ENCODE data around the gene CAMP. TPM values are rescaled to one million over a fixed set of nuclear protein-coding genes. Genes with fewer than 3 reads are reported as not detected.

CAMP gene
- polyA plus RNA-seq, 3 donors, result 2.1 to 5.1 (median 3.4) TPM

DNA sequence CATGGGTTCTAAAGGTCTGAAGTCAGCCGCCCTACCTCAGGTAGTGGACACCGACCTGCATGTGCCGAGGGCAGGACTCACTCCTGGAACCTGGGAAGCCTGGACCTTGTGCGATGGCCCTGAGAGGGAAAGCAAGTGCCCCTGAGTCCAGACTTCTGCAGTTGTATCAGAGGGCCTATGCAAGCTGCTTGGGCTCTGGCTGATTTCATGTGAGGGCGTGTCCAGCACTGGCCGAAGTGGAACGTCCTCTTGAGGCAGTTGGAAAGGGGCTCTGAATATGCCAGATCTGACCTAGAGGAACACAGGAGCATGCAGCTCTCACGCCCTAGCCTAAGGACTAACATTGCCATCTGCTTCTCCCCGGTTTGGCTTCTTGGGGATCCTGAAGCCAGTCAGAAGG is 2.5 kb upstream of the CAMP start:
- no peaks in the 10 kb centered on the region for H4K20me1 ChIP-seq (ENCODE audit: insufficient read depth, low read length)
- WGBS (ENCODE audit: insufficient coverage), result 88% methylated on average over 7 of the region's 9 CpGs
- H3K4me1 ChIP-seq (ENCODE audit: control insufficient read depth in 1 of 2, insufficient read depth in 2 of 2, low read length in 2 of 2), result peaks cover 65 to 81% of the 10 kb centered on the region in 2 donors
- intact Hi-C loops (cut with micrococcal nuclease), result no loop called here
- Mint-ChIP-seq H3K4me1 (peaks cover 82% of the 10 kb centered on the region), H3K9me3 (peaks cover 0 to 7% (median 3%) of the 10 kb centered on the region in 7 donors), H3K27me3 (ENCODE audit: low read depth in 3 of 3) (peaks cover 0 to 16% (median 3%) of the 10 kb centered on the region in 3 donors), H3K36me3 (peaks cover 3 to 5% of the 10 kb centered on the region in 2 donors), H3K27ac (no peak overlapping the region), H3K4me3 (no peak overlapping the region)
- H3K4me2 ChIP-seq (replicated peaks; ENCODE audit: extremely low read depth, low read length, poor library complexity, severe bottlenecking), result no peak overlapping the region
- H3K9ac ChIP-seq (ENCODE audit: insufficient read depth, low read length, poor library complexity, severe bottlenecking), result no peak overlapping the region
- no peak overlapping the region for H2AFZ ChIP-seq (ENCODE audit: insufficient read depth, low read depth, low read length, poor library complexity, severe bottlenecking)
- H3K9me3 ChIP-seq (replicated peaks in 1 of 2; ENCODE audit: control insufficient read depth in 1 of 2, insufficient read depth in 1 of 2, low read length in 2 of 2), result no peaks in the 10 kb centered on the region
- no peak for DNase-seq
- H3K4me3 ChIP-seq (replicated peaks in 1 of 3; ENCODE audit: low read depth in 2 of 3, low read length in 3 of 3), result no peak overlapping the region
- TF ChIP-seq, protein P1, sequence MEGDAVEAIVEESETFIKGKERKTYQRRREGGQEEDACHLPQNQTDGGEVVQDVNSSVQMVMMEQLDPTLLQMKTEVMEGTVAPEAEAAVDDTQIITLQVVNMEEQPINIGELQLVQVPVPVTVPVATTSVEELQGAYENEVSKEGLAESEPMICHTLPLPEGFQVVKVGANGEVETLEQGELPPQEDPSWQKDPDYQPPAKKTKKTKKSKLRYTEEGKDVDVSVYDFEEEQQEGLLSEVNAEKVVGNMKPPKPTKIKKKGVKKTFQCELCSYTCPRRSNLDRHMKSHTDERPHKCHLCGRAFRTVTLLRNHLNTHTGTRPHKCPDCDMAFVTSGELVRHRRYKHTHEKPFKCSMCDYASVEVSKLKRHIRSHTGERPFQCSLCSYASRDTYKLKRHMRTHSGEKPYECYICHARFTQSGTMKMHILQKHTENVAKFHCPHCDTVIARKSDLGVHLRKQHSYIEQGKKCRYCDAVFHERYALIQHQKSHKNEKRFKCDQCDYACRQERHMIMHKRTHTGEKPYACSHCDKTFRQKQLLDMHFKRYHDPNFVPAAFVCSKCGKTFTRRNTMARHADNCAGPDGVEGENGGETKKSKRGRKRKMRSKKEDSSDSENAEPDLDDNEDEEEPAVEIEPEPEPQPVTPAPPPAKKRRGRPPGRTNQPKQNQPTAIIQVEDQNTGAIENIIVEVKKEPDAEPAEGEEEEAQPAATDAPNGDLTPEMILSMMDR (IDR thresholded peaks at IDR 0.05), result no peak
- H3K36me3 ChIP-seq (replicated peaks in 1 of 2; ENCODE audit: control insufficient read depth in 1 of 2, insufficient read depth in 2 of 2, low read length in 2 of 2), result no peaks in the 10 kb centered on the region
- no peak overlapping the region for H3K27ac ChIP-seq (ENCODE audit: low read depth in 1 of 2, low read length in 2 of 2)
- no peaks in the 10 kb centered on the region for H3K79me2 ChIP-seq (ENCODE audit: insufficient read depth, low read length)
- H3K27me3 ChIP-seq (ENCODE audit: control insufficient read depth in 2 of 2, insufficient read depth in 2 of 2, low read length in 2 of 2), result no peaks in the 10 kb centered on the region

DNA sequence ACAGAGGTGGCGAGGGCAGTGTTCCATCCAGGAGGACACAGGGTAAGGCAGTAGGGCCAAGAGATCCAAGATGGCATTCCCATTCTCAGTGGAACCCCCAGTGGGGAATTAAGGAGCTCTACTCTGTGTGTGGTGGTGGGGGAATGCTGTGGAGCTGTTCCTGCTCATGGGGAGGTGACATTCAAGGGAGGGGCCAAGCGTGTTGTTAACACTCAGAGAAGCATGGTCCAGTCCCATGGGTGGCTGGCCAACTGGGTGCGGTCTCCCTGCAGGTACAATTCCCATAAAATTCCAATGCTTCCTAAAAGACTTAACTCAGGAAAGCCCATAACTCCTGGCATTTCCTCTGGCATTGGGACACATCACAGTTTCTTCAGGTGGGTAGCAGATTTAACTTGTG is 2.3 kb downstream of the CAMP start:
- peaks cover 0 to 5% (median 3%) of the 10 kb centered on the region in 7 donors for H3K9me3 Mint-ChIP-seq
- Histone ChIP-seq H2AFZ (ENCODE audit: insufficient read depth, low read depth, low read length, poor library complexity, severe bottlenecking) (no peak overlapping the region), H3K36me3 (replicated peaks in 1 of 2; ENCODE audit: control insufficient read depth in 1 of 2, insufficient read depth in 2 of 2, low read length in 2 of 2) (no peaks in the 10 kb centered on the region), H3K4me1 (ENCODE audit: control insufficient read depth in 1 of 2, insufficient read depth in 2 of 2, low read length in 2 of 2) (peaks cover 44 to 51% of the 10 kb centered on the region in 2 donors), H3K4me2 (replicated peaks; ENCODE audit: extremely low read depth, low read length, poor library complexity, severe bottlenecking) (no peak overlapping the region), H3K27ac (ENCODE audit: low read depth in 1 of 2, low read length in 2 of 2) (no peak overlapping the region), H4K20me1 (ENCODE audit: insufficient read depth, low read length) (no peaks in the 10 kb centered on the region), H3K4me3 (replicated peaks in 1 of 3; ENCODE audit: low read depth in 2 of 3, low read length in 3 of 3) (no peak overlapping the region), H3K79me2 (ENCODE audit: insufficient read depth, low read length) (no peaks in the 10 kb centered on the region), H3K9me3 (replicated peaks in 1 of 2; ENCODE audit: control insufficient read depth in 1 of 2, insufficient read depth in 1 of 2, low read length in 2 of 2) (no peaks in the 10 kb centered on the region), H3K9ac (ENCODE audit: insufficient read depth, low read length, poor library complexity, severe bottlenecking) (no peak overlapping the region), H3K27me3 (ENCODE audit: control insufficient read depth in 2 of 2, insufficient read depth in 2 of 2, low read length in 2 of 2) (no peaks in the 10 kb centered on the region)
- H3K27ac Mint-ChIP-seq, result no peak overlapping the region
- TF ChIP-seq, protein P1 (IDR thresholded peaks at IDR 0.05), result no peak
- peaks cover 0 to 4% (median 4%) of the 10 kb centered on the region in 3 donors for H3K27me3 Mint-ChIP-seq (ENCODE audit: low read depth in 3 of 3)
- DNase-seq, result no peak
- WGBS (ENCODE audit: insufficient coverage), result no CpG with 5 or more reads among the region's 3 CpGs
- intact Hi-C loops (cut with micrococcal nuclease), result no loop called here
- H3K4me3 Mint-ChIP-seq, result no peak overlapping the region
- peaks cover 3 to 5% of the 10 kb centered on the region in 2 donors for H3K36me3 Mint-ChIP-seq
- H3K4me1 Mint-ChIP-seq, result peaks cover 60% of the 10 kb centered on the region

Measured in CD14-positive monocyte (primary cell).